Progenitor cell of endocrine pancreas (in vitro differentiated cells): ENCODE measurements around the gene TRAPPC2L. TPM values are rescaled to one million over a fixed set of nuclear protein-coding genes. Genes with fewer than 3 reads are reported as not detected.

Experiments
- DNase-seq: peaks from one replicate; pipeline ENCODE4 v3.0.0; 2021; ENCODE audit warnings: low spot score; ENCODE audit not compliant: unreplicated experiment
- H3K27ac Mint-ChIP-seq: 2 replicates; pipeline ENCODE4 v1.8.0; 2021; ENCODE audit warnings: mild to moderate bottlenecking, moderate library complexity, mixed read lengths
- H3K27me3 Mint-ChIP-seq: 2 replicates; pipeline ENCODE4 v1.8.0; 2021; ENCODE audit warnings: mixed read lengths
- H3K36me3 Mint-ChIP-seq: 2 replicates; pipeline ENCODE4 v1.8.0; 2022; ENCODE audit warnings: mixed read lengths; ENCODE audit not compliant: insufficient read depth
- H3K4me1 Mint-ChIP-seq: 2 replicates; pipeline ENCODE4 v1.8.0; 2021; ENCODE audit warnings: low read depth, mixed read lengths
- H3K4me3 Mint-ChIP-seq: 2 replicates; pipeline ENCODE4 v1.8.0; 2021; ENCODE audit warnings: low read depth, mild to moderate bottlenecking, moderate library complexity, mixed read lengths
- H3K9me3 Mint-ChIP-seq: 2 replicates; pipeline ENCODE4 v1.8.0; 2021; ENCODE audit warnings: low read depth, mixed read lengths
- CTCF ChIP-seq: fragments of 200-600 bp; sonication (generic); IDR thresholded peaks from one replicate; pipeline ENCODE4 v1.5.0; 2021; ENCODE audit warnings: antibody characterized with exemption, mild to moderate bottlenecking; ENCODE audit not compliant: unreplicated experiment
- total RNA-seq: library from RNA; stranded (reverse); gene quantifications from 2 replicates; pipeline ENCODE4 v1.2.1, GENCODE V29; 2021

TRAPPC2L gene
- total RNA-seq, 1 donor from 2014 or later = 74.9 TPM

- H3K4me1 Mint-ChIP-seq = no peaks in the 10 kb centered on the region
- no peaks in the 10 kb centered on the region for H3K9me3 Mint-ChIP-seq
- TF ChIP-seq CTCF = no peak
- peaks cover 1% of the 10 kb centered on the region for H3K36me3 Mint-ChIP-seq
- H3K27ac Mint-ChIP-seq = no peak overlapping the region
- DNase-seq = no peak
- H3K4me3 Mint-ChIP-seq = no peak overlapping the region
- no peaks in the 10 kb centered on the region for H3K27me3 Mint-ChIP-seq
These were observed 6.5 kb downstream of the TRAPPC2L start for GRCh38 chr16:88863426-88863825.

DNA sequence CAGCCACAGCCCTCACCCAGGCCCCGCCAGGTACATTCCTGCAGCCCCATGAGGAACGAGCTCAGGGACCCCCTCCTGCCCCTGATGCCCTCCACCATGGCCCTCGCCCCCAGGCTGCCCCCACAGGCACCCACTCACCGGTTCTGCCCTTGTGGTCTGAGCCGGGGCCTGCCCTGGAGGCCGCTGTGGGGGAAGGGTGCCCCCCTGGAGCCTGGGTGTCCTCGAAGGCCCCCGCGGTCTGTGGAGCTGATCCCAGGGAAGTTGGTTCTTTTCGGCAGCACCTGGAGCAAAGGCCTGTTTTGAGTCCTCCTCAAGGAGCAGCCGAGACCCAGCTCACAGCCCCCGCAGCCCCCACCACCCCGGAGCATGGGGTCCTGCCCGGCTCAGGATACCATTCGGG is 7.2 kb downstream of the TRAPPC2L start:
- Mint-ChIP-seq H3K27me3 (no peaks in the 10 kb centered on the region), H3K27ac (no peak overlapping the region), H3K9me3 (no peaks in the 10 kb centered on the region), H3K4me1 (no peaks in the 10 kb centered on the region), H3K4me3 (no peak overlapping the region), H3K36me3 (peaks cover 1% of the 10 kb centered on the region)
- no peak for TF ChIP-seq CTCF
- DNase-seq = no peak

DNA sequence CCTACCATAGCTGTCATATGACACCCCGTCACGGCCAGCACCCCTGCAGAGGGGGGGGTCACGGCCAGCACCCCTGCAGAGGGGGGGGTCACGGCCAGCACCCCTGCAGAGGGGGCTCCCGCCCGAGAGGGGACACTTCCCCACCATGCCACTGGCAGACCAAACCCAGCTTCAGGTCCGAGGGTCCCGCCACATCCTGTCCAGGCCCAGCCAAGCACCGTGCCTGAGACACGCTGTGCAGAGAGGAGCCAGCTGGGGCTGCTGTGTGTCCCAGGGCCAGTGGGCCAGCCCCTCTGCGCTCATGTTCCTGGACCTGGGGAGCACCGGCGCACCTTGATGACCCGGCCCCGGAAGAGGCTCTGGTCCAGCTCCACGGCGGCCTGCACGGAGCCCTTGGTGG is 7.6 kb downstream of the TRAPPC2L start:
- Mint-ChIP-seq H3K36me3 (peaks cover 1% of the 10 kb centered on the region), H3K4me3 (no peak overlapping the region), H3K27ac (no peak overlapping the region), H3K4me1 (no peaks in the 10 kb centered on the region), H3K27me3 (no peaks in the 10 kb centered on the region), H3K9me3 (no peaks in the 10 kb centered on the region)
- DNase-seq = no peak
- no peak for TF ChIP-seq CTCF

- Mint-ChIP-seq H3K9me3 (no peaks in the 10 kb centered on the region), H3K36me3 (peaks cover 1% of the 10 kb centered on the region), H3K4me3 (no peak overlapping the region), H3K27me3 (no peaks in the 10 kb centered on the region), H3K4me1 (no peaks in the 10 kb centered on the region), H3K27ac (no peak overlapping the region)
- no peak for DNase-seq
- no peak for TF ChIP-seq CTCF
These were observed 8.4 kb downstream of the TRAPPC2L start for GRCh38 chr16:88865310-88865709.

DNA sequence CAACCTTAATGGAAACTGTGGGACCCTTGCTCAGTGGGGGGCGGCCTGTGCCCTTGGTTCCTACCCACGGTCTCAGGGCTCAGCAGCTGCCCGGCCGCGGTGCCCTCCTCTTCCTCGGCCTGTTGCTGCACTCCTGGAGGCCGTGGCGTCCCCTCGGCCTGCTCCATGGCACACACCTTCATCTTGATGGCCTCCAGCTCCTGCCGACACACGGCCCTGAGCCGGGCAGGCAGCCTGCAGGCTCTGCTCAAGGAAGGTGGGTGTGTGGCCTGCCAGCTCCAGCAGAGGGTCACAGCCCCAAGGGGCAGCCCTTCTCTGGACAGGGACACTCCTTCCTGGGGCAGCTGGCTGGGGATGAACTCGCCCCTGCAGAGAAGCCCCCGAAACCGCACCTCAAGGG is 8.8 kb downstream of the TRAPPC2L start:
- no peak overlapping the region for H3K4me3 Mint-ChIP-seq
- no peaks in the 10 kb centered on the region for H3K9me3 Mint-ChIP-seq
- no peak for TF ChIP-seq CTCF
- DNase-seq = no peak
- no peak overlapping the region for H3K27ac Mint-ChIP-seq
- no peaks in the 10 kb centered on the region for H3K4me1 Mint-ChIP-seq
- peaks cover 1% of the 10 kb centered on the region for H3K36me3 Mint-ChIP-seq
- peaks cover 2% of the 10 kb centered on the region for H3K27me3 Mint-ChIP-seq
